ENCODE measurements around the gene JAKMIP2.

DNA sequence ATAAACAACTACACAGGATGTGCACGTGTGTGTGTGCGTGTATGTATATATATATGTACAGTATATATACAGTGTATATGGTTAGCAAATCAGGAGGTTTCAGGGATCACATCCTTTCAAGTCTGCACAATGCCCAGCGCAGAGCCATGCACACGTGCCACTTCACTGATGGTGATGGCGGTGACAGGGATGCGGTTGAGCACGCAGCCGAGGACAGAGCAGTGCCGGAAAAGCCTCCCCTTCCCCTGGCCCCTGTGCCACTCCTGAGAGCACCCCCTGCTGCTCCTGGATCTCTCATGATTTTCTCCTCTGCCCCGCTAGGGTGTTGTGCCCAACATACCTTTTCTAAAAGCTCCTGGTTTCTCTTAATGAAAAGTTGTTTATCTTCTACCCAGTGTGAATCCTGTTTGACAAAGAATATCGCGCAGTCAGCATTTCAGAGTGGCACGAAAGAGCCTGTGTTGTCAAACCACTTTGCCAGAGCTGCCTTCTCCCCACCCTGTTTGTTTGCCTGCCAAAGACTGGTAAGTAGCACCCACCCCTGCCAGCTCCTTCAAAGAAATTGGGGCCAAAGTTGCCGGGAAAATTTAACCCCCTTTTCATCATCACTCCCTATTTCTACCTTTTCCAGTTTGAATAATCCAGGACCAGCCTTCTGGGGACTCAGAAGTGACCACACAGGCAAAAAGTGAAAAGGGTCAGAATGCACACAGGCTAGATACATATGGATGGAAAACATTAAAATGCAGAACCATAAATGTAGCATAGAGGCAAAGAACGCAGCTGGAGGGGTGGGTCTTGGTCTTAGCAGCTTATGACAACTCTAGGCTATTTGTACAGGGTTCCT lies 146.4 kb downstream of the JAKMIP2 start:
- TF ChIP-seq, protein P1, sequence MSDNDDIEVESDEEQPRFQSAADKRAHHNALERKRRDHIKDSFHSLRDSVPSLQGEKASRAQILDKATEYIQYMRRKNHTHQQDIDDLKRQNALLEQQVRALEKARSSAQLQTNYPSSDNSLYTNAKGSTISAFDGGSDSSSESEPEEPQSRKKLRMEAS (IDR thresholded peaks at IDR 0.05): no peak
- no peak for TF ChIP-seq EP300 (IDR thresholded peaks at IDR 0.05; ENCODE audit: borderline replicate concordance)
- TF ChIP-seq FOXM1 (IDR thresholded peaks at IDR 0.05; ENCODE audit: borderline replicate concordance, low read depth): no peak
- TF ChIP-seq CREB1 (IDR thresholded peaks at IDR 0.05; ENCODE audit: low read depth): no peak
- no peak for TF ChIP-seq TEAD4 (IDR thresholded peaks at IDR 0.05)
- TF ChIP-seq EGR1 (IDR thresholded peaks at IDR 0.05): no peak

Measured in Ishikawa (cell line).